HFFc6 (cell line): Measurements from ENCODE around the gene OR52M1. TPM values are rescaled to one million over a fixed set of nuclear protein-coding genes. Genes with fewer than 3 reads are reported as not detected.

Source experiments
- DNase-seq: peaks from one replicate; pipeline ENCODE4 v3.0.0-alpha.2; 2018
- H3K27ac Mint-ChIP-seq: 2 replicates; pipeline ENCODE4 v1.8.0; 2020; ENCODE audit warnings: mild to moderate bottlenecking, mixed read lengths
- H3K27me3 Mint-ChIP-seq: 2 replicates; pipeline ENCODE4 v1.8.0; 2021; ENCODE audit warnings: mild to moderate bottlenecking, moderate library complexity, mixed read lengths; ENCODE audit not compliant: insufficient read depth
- H3K36me3 Mint-ChIP-seq: 2 replicates; pipeline ENCODE4 v1.8.0; 2021; ENCODE audit warnings: low read depth, mixed read lengths
- H3K4me1 Mint-ChIP-seq: 2 replicates; pipeline ENCODE4 v1.8.0; 2020; ENCODE audit warnings: low read depth, mixed read lengths
- H3K4me3 Mint-ChIP-seq: 2 replicates; pipeline ENCODE4 v1.8.0; 2020; ENCODE audit warnings: mild to moderate bottlenecking, moderate library complexity, mixed read lengths
- H3K9me3 Mint-ChIP-seq: 2 replicates; pipeline ENCODE4 v1.8.0; 2020; ENCODE audit warnings: mild to moderate bottlenecking, mixed read lengths
- total RNA-seq, 6 experiments: library from RNA; stranded (reverse); fragmentation: NEBNext Ultra II Directional; extraction: Animal tissue kit (Norgen Biotek cat#: 25700); gene quantifications; 2 replicates in 1 of 6; 3 replicates in 5 of 6; pipeline ENCODE4 v1.2.3, GENCODE V29; 2021
- TF ChIP-seq, protein P1 (sequence below): fragments of 200-600 bp; sonication (generic); IDR thresholded peaks from 2 replicates; pipeline ENCODE4 v1.5.0; 2021; ENCODE audit warnings: antibody characterized with exemption, mild to moderate bottlenecking

The OR52M1 gene
- total RNA-seq, 6 experiments from 2014 or later = not detected

GRCh38 chr11:4511282-4512245 lies 33.4 kb upstream of the OR52M1 start:
- Mint-ChIP-seq H3K36me3 (no peaks in the 10 kb centered on the region), H3K4me1 (no peaks in the 10 kb centered on the region), H3K27me3 (no peaks in the 10 kb centered on the region; the same call in 1 of the 2 replicates), H3K9me3 (peaks cover 8% of the 10 kb centered on the region), H3K4me3 (no peak overlapping the region), H3K27ac (no peak overlapping the region)
- TF ChIP-seq, protein P1, sequence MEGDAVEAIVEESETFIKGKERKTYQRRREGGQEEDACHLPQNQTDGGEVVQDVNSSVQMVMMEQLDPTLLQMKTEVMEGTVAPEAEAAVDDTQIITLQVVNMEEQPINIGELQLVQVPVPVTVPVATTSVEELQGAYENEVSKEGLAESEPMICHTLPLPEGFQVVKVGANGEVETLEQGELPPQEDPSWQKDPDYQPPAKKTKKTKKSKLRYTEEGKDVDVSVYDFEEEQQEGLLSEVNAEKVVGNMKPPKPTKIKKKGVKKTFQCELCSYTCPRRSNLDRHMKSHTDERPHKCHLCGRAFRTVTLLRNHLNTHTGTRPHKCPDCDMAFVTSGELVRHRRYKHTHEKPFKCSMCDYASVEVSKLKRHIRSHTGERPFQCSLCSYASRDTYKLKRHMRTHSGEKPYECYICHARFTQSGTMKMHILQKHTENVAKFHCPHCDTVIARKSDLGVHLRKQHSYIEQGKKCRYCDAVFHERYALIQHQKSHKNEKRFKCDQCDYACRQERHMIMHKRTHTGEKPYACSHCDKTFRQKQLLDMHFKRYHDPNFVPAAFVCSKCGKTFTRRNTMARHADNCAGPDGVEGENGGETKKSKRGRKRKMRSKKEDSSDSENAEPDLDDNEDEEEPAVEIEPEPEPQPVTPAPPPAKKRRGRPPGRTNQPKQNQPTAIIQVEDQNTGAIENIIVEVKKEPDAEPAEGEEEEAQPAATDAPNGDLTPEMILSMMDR = no peak
- no peak for DNase-seq

DNA sequence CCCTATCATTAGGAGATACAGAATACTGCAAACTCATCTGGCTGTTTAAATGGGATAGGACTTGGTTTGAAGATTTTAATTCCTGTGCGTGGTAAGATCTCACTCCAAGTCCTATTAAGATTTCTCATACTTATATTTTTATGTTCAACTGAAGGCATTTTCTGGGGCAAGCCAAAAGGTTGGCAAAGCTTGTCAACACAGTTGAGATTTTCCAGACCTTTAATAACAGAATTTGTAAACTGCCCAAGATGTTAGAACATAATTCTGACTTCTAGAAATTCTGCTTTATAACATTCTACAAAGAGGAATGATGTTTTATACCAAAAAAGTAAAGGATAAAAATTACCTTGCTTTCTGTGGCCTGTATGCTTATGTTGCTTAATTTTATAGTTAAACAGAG lies 30.8 kb upstream of the OR52M1 start:
- no peaks in the 10 kb centered on the region for H3K27me3 Mint-ChIP-seq
- H3K9me3 Mint-ChIP-seq = peaks cover 9% of the 10 kb centered on the region
- H3K4me1 Mint-ChIP-seq = no peaks in the 10 kb centered on the region
- TF ChIP-seq, protein P1 = no peak
- no peak overlapping the region for H3K27ac Mint-ChIP-seq
- H3K36me3 Mint-ChIP-seq = no peaks in the 10 kb centered on the region
- no peak overlapping the region for H3K4me3 Mint-ChIP-seq
- no peak for DNase-seq

GRCh38 chr11:4522339-4522738 lies 22.7 kb upstream of the OR52M1 start:
- TF ChIP-seq, protein P1 = no peak
- H3K9me3 Mint-ChIP-seq = peaks cover 21% of the 10 kb centered on the region
- no peak for DNase-seq
- H3K4me1 Mint-ChIP-seq = no peaks in the 10 kb centered on the region
- H3K4me3 Mint-ChIP-seq = no peak overlapping the region
- H3K27ac Mint-ChIP-seq = no peak overlapping the region
- no peaks in the 10 kb centered on the region for H3K27me3 Mint-ChIP-seq
- H3K36me3 Mint-ChIP-seq = no peaks in the 10 kb centered on the region

DNA sequence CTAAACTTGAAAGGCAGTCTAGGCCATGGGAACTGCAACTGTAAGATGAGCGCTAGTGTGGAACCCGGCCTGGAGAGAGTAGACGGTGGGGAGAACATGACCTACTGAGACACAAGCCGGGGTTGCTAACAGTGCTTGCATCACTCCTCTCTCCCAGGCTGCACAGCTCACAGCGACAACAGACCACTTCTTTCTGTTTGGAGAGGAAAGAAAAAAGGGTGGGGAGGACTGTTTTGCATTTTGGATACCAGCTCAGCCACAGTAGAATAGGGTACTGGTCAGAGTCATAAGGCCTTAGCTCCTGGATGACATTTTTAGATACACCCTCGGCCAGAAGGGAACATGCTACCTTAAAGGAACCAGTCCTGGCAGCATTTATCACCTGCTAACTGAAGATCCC lies 22.2 kb upstream of the OR52M1 start:
- no peaks in the 10 kb centered on the region for H3K4me1 Mint-ChIP-seq
- no peak for DNase-seq
- no peak overlapping the region for H3K4me3 Mint-ChIP-seq
- no peaks in the 10 kb centered on the region for H3K36me3 Mint-ChIP-seq
- no peaks in the 10 kb centered on the region for H3K27me3 Mint-ChIP-seq
- TF ChIP-seq, protein P1 = no peak
- H3K9me3 Mint-ChIP-seq = peaks cover 21% of the 10 kb centered on the region
- no peak overlapping the region for H3K27ac Mint-ChIP-seq

DNA sequence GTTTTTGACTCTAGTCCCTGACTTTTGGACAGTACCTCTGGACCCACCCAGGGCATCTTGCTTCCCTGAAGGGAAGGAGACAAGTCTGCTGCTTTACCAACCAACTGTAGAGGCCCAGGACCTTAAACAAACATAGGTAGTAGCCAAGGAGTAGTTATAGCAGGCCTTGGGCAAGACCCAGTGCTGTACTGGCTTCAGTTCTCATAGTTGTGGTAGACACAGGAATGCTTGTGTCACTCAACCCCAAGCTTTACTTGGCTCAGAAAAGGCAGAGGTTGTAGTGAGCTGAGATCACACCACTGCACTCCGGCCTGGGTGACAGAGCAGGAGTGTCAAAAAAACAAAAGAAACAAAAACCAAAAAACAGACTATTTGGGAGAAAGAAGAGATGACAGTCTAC lies 21.3 kb upstream of the OR52M1 start:
- H3K4me3 Mint-ChIP-seq = no peak overlapping the region
- H3K9me3 Mint-ChIP-seq = peaks cover 26% of the 10 kb centered on the region
- no peak overlapping the region for H3K27ac Mint-ChIP-seq
- TF ChIP-seq, protein P1 = no peak
- H3K36me3 Mint-ChIP-seq = no peaks in the 10 kb centered on the region
- no peak for DNase-seq
- H3K27me3 Mint-ChIP-seq = no peaks in the 10 kb centered on the region
- H3K4me1 Mint-ChIP-seq = no peaks in the 10 kb centered on the region
